ENCODE measurements around the gene ARHGAP26. TPM values are rescaled to one million over a fixed set of nuclear protein-coding genes. Genes with fewer than 3 reads are reported as not detected.

The ARHGAP26 gene
- polyA plus RNA-seq, 3 donors: 26.5 to 56.8 (median 28.7) TPM

- peaks cover 99% of the 10 kb centered on the region for H3K4me1 Mint-ChIP-seq
- intact Hi-C loops (cut with micrococcal nuclease): no loop called here
- H3K36me3 Mint-ChIP-seq: peaks cover 45 to 76% of the 10 kb centered on the region in 2 donors
Measured at GRCh38 chr5:142796492-142797109, 26.4 kb downstream of the ARHGAP26 start.

GRCh38 chr5:142797420-142797819, 27.2 kb downstream of the ARHGAP26 start:
- intact Hi-C loops (cut with micrococcal nuclease): no loop called here
- H3K27ac ChIP-seq (ENCODE audit: low read depth in 1 of 2, low read length in 2 of 2): peak overlapping the region; percentile 97 to 98
- Mint-ChIP-seq H3K9me3 (no peaks in the 10 kb centered on the region), H3K4me3 (peak overlapping the region in 1 of 2 donors; percentile 41), H3K27me3 (ENCODE audit: low read depth in 3 of 3) (peaks cover 0 to 6% (median 2%) of the 10 kb centered on the region in 3 donors), H3K36me3 (peaks cover 47 to 76% of the 10 kb centered on the region in 2 donors), H3K4me1 (peaks cover 99% of the 10 kb centered on the region), H3K27ac (peak overlapping the region; percentile 98 to 100 (median 99))
- peak overlapping the region; percentile 64 for H3K4me2 ChIP-seq (replicated peaks; ENCODE audit: extremely low read depth, low read length, poor library complexity, severe bottlenecking)
- H3K9ac ChIP-seq (ENCODE audit: insufficient read depth, low read length, poor library complexity, severe bottlenecking): peak overlapping the region; percentile 66
- no peaks in the 10 kb centered on the region for H3K27me3 ChIP-seq (ENCODE audit: control insufficient read depth in 2 of 2, insufficient read depth in 2 of 2, low read length in 2 of 2)
- peaks cover 97 to 99% of the 10 kb centered on the region in 2 donors for H3K4me1 ChIP-seq (ENCODE audit: control insufficient read depth in 1 of 2, insufficient read depth in 2 of 2, low read length in 2 of 2)
- peaks cover 4 to 15% of the 10 kb centered on the region in 2 donors for H3K36me3 ChIP-seq (replicated peaks in 1 of 2; ENCODE audit: control insufficient read depth in 1 of 2, insufficient read depth in 2 of 2, low read length in 2 of 2)
- no CpG with 5 or more reads among the region's 3 CpGs for WGBS (ENCODE audit: insufficient coverage)
- H2AFZ ChIP-seq (ENCODE audit: insufficient read depth, low read depth, low read length, poor library complexity, severe bottlenecking): no peak overlapping the region
- TF ChIP-seq CTCF (IDR thresholded peaks at IDR 0.05): no peak
- no peak for DNase-seq
- H3K4me3 ChIP-seq (replicated peaks in 1 of 3; ENCODE audit: low read depth in 2 of 3, low read length in 3 of 3): peak overlapping the region in 1 of 3 experiments; percentile 53
- peaks cover 86% of the 10 kb centered on the region for H3K79me2 ChIP-seq (ENCODE audit: insufficient read depth, low read length)
- no peaks in the 10 kb centered on the region for H3K9me3 ChIP-seq (replicated peaks in 1 of 2; ENCODE audit: control insufficient read depth in 1 of 2, insufficient read depth in 1 of 2, low read length in 2 of 2)
- no peaks in the 10 kb centered on the region for H4K20me1 ChIP-seq (ENCODE audit: insufficient read depth, low read length)

More at GRCh38 chr5:142796492-142797109, 26.4 kb downstream of the ARHGAP26 start:
- Mint-ChIP-seq H3K9me3 (no peaks in the 10 kb centered on the region), H3K27ac (peak overlapping the region; percentile 98 to 100 (median 99)), H3K4me3 (peak overlapping the region; percentile 21 to 70), H3K27me3 (ENCODE audit: low read depth in 3 of 3) (peaks cover 0 to 6% (median 2%) of the 10 kb centered on the region in 3 donors)
- Histone ChIP-seq H4K20me1 (ENCODE audit: insufficient read depth, low read length) (peaks cover under 1% of the 10 kb centered on the region), H3K79me2 (ENCODE audit: insufficient read depth, low read length) (peaks cover 86% of the 10 kb centered on the region), H2AFZ (ENCODE audit: insufficient read depth, low read depth, low read length, poor library complexity, severe bottlenecking) (no peak overlapping the region), H3K4me3 (replicated peaks in 1 of 3; ENCODE audit: low read depth in 2 of 3, low read length in 3 of 3) (peak overlapping the region in 1 of 3 experiments; percentile 53), H3K9ac (ENCODE audit: insufficient read depth, low read length, poor library complexity, severe bottlenecking) (peak overlapping the region; percentile 24), H3K9me3 (replicated peaks in 1 of 2; ENCODE audit: control insufficient read depth in 1 of 2, insufficient read depth in 1 of 2, low read length in 2 of 2) (no peaks in the 10 kb centered on the region), H3K4me1 (ENCODE audit: control insufficient read depth in 1 of 2, insufficient read depth in 2 of 2, low read length in 2 of 2) (peaks cover 91 to 92% of the 10 kb centered on the region in 2 donors), H3K4me2 (replicated peaks; ENCODE audit: extremely low read depth, low read length, poor library complexity, severe bottlenecking) (peak overlapping the region; percentile 64), H3K27me3 (ENCODE audit: control insufficient read depth in 2 of 2, insufficient read depth in 2 of 2, low read length in 2 of 2) (no peaks in the 10 kb centered on the region), H3K27ac (ENCODE audit: low read depth in 1 of 2, low read length in 2 of 2) (peak overlapping the region; percentile 62 to 98), H3K36me3 (replicated peaks in 1 of 2; ENCODE audit: control insufficient read depth in 1 of 2, insufficient read depth in 2 of 2, low read length in 2 of 2) (peaks cover 6 to 22% of the 10 kb centered on the region in 2 donors)
- 90% methylated on average over 2 of the region's 4 CpGs for WGBS (ENCODE audit: insufficient coverage)
- no peak for DNase-seq
- TF ChIP-seq CTCF (IDR thresholded peaks at IDR 0.05): no peak
